ENCODE results near the gene PARD3B. TPM values are rescaled to one million over a fixed set of nuclear protein-coding genes. Genes with fewer than 3 reads are reported as not detected.
"Not testable (repeated sequence)": the region's sequence is repeated elsewhere in the genome, so short reads cannot be mapped to it uniquely, and the experiment has no call there.

Gene PARD3B
- total RNA-seq, 1 experiment from 2014 or later, result 3.9 TPM

GRCh38 chr2:205456682-205457081, 911.4 kb downstream of the PARD3B start:
- DNase-seq (ENCODE audit: low spot score), result no peak

- no peak for DNase-seq (ENCODE audit: low spot score)
Observed at GRCh38 chr2:205460217-205460616, 914.9 kb downstream of the PARD3B start.

GRCh38 chr2:205461169-205461568, 915.9 kb downstream of the PARD3B start:
- DNase-seq (ENCODE audit: low spot score), result no peak

DNA sequence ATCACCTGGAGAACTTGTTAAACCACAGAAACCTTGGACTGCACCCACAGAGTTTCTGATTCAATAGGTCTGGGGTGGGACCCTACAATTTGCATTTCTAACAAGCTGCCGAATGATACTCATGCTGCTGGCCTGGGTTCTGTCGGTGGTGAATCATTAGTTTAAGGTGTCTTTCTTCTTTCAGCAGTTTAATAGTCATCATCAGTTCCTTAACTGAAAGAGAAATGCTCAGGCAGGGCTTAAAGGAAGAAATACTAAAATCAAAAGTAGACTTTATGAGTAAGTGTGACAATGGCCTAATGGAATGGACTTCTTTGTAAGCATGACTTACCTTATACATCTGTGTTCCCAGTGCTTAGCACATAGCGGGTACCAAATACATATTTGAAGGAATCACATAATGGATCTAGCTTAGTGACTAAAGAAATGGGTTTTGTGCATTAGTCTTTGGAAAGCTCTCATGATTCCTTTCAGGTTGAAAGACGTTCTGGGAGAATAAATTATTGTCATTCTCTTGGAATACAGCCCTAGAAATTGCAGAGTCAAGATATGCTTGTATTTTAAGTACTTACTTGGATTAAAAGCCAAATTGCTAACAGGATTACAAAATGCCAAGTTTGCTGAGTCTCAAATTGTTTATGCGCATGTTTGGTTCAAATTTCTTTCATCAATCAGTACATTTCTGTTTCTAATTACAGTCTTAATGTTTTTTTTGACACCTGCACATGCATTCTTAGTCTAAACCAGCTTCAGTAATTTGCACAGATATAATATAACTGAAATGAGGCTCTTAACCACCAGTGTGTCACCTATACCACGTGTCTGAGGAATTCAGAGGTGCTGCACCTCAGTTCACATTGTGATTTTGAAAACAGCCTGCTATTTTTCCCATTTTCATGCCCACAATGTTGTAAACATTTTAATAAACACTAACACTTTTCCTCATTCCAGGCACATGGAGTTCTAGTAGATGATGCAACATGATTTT, 916.7 kb downstream of the PARD3B start:
- no peak for DNase-seq (ENCODE audit: low spot score)

DNA sequence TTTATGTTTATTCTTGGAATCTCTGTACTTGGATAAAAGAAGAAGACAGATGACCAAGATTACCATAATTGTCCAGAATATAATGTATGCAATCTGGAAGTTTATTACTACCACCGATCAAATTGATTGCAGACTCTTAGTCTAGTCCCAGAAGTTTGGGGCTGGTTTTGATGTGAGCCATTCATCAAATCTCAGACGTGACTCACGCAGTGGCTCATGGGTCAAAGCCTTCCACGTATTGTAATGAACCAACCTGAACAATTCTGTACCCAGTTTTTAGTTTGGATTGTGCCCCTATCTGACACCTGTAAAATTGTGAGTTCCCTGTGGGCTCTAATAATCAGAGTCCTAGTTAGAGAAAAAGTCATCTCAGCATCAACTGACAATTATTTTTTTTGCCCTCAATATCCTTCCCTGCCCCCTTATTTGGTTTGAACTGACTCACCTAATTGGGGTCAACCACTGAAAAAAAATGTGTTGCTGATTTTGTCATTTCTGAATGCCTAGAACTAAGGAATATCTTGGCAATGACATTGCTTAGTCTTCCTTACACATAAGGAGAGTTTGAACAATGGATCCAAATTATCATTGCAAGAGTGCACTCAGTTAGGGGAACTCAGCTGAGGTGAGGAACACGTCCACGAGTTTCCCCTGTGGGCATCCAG, 917.5 kb downstream of the PARD3B start:
- no peak for DNase-seq (ENCODE audit: low spot score)

GRCh38 chr2:205463466-205464025, 918.3 kb downstream of the PARD3B start:
- DNase-seq (ENCODE audit: low spot score), result no peak

- no peak for DNase-seq (ENCODE audit: low spot score)
Observed at GRCh38 chr2:205464681-205465080, 919.4 kb downstream of the PARD3B start.

DNA sequence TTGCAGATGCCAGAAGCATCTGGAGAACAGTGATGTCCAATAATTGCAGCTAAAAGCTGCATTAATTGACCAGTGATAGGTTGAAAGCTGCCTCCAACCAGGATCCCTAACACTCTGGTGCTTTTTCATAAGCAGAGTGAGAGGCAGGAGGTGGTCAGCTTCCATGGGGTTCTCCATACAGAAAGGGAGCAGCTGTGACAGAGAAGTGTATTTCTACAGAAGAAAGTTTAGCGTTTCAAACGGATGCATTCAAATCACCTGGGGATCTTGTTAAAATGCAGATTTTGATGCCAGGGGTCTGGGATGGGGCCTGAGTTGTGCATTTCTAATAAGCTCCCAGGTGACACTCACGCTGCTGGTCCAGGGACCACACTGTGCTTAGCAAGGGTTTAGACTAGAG, 920.5 kb downstream of the PARD3B start:
- no peak for DNase-seq (ENCODE audit: low spot score)

DNA sequence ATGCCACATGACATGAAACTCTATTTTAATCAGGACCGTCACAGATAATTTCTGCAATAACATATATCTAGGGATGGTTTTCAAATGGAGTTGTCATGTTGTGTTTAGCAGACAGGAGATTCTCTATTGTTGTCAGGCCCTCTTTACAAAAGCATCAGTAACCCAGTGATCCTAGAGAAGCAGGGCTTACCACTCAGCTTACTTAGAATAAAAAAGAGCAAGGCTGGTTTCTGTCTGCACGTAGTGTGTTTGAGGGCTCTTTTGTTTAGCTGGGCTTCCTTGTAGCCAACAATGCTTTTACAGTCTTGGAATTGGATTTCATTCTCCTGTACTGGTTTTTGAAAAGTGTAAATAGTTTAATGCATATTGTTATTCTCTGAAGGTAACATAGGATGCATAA, 926.5 kb downstream of the PARD3B start:
- no peak for DNase-seq (ENCODE audit: low spot score)

- no peak for DNase-seq (ENCODE audit: low spot score)
Observed at GRCh38 chr2:205473791-205474190, 928.5 kb downstream of the PARD3B start.

DNA sequence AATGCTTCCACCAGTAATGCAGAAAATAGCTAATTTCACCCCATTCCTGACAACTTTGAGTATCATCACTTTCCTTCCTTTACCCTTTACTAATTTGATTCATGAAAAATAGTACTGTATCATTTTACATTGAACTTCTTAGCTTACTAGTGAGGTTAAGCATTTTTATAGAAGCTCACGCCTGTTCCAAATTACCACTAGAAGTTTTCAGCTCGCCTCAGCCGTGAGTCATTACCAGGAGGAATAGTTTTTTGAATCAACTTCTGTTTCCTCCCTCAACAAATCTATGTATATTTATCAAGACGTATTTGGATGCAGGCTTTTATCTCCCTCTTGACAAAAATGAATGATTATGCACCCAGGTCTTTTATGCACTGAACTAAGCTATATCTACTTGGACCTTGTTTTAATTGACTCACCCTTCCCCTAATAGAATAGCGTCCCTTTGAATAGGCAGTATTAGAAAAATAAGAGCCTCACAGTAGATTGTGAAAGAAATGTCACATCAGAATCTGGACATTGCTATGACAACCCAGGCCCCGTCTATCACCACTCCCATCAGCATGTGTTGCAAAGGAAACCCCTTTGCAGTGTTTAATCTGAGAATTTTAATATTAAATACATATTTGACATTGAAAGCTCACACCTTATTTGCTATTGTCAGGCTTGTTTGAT, 929.6 kb downstream of the PARD3B start:
- DNase-seq (ENCODE audit: low spot score), result no peak

DNA sequence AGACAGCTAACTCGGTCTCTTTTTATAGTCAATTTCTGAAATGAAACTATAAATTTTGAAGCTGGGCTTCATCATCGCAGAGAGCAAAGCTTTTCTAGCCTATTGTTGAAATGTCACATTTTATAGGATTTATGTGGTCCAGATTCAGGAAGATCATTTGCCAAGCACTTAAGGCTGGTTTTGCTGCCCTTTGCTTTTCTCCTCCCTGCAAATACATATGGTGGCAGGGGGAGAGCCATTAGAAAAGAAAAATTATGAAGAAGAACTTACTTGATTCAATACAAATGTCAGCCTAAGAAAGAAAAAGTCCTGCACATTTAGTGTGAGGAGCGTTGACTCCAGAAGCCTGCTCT, 930.1 kb downstream of the PARD3B start:
- DNase-seq (ENCODE audit: low spot score), result no peak

DNA sequence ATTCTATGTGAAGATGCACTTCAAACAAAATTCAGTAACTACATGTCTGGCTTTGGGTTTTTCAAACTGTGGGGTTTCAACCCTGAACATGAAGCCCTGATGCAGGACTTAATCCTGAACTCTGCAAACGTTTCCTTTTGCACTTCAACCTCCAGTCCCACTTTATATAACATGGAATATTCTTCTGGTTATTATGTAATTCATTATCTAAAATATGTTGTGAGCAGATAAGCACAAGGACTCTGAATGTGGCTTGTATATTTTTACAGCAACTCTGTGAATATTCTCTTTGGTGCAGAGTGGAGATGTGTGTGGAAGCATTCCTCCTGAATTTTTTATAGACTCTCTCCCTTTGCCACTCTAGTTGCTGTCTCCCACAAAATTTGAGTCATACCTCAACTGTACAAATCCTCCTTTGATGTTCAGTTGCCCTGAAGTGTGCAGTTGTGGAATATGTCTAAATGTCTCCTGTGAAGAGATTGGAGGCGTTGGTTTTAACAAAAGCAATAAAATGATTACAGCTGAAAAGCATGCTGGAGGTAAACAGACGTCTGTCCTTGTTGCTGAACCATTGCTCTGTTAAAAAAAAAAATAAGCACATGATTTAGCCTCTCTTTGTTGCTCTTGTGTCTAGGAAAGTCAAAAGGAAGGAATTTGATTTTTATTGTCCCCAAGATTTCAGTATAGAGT, 931.9 kb downstream of the PARD3B start:
- DNase-seq (ENCODE audit: low spot score), result no peak

DNA sequence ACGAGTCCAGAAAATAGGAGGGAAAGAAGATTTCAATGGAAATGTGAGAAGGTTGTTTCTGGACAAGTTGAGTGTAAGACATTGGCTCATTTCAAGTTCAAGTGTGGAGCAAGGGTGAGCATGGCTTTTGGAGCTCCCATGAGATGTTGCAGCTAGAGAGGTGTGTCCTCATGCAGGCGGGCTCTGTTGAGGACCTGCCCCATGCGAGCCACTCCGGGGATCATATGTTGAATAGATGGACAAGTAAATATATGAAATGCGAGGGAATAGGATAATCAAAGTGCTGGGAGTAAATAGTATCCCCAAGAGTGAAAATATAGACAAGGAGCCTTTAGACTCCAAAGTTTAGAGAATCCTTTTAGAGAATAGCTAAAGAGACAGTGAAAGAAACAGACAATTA, 936.6 kb downstream of the PARD3B start:
- DNase-seq (ENCODE audit: low spot score), result no peak

- no peak for DNase-seq (ENCODE audit: low spot score)
Observed at GRCh38 chr2:205482399-205483081, 937.3 kb downstream of the PARD3B start.

DNA sequence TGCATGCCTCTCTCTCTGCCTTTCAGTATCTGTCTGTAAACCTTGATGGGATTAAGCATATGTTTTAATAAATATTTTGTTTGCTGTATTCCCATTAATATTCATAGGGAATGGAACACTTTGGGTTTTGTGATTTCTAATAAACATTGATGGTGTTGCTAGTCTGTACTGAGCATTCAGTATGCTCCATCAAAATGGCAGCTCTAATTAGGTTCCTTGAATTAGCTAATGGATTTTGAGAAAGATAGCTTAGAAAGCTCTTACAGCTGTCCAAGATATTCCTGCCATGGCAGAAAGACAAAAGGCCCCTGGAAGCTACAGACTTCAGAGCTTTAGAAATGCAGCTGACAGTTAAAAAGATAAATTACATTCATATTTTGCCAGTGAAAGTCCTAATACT, 937.8 kb downstream of the PARD3B start:
- DNase-seq (ENCODE audit: low spot score), result no peak

DNA sequence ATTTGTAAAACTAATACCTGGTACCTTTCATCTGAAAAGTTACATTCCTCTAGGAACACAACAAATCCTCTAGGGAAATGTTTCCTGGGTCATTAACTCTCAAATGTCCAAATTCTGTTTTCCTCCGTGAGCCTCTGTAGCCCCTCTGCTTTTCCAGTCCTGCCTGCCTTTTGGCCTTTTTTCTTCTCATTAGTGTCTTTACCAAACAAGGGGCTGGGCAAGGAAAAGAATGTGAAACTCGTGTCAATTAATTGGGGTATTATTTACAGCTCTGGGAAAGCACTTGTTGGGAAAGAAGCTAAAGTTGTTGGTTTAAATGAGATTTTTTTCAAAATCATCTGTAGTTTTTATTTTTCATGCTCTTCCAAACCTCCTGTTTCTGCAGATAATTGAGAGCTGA, 938.9 kb downstream of the PARD3B start:
- DNase-seq (ENCODE audit: low spot score), result no peak

DNA sequence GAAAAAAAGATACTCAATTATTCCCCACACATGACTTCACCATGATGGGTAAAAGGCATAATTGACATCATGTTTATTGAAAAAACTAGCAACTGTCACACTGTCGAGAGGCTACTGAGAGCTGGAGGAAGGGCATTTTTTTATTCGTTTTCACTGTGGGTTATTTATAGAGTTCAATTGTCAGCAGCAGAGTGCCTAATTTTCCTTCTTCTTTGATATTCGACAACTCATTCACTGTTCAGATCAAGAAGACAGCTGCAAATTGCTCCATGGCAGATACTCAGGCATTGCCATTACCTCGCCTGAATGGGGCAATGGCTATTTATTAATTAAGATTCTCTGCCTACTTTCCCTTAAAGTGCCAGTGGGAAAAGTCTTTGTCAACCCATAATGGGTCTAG, 939.5 kb downstream of the PARD3B start:
- no peak for DNase-seq (ENCODE audit: low spot score)

DNA sequence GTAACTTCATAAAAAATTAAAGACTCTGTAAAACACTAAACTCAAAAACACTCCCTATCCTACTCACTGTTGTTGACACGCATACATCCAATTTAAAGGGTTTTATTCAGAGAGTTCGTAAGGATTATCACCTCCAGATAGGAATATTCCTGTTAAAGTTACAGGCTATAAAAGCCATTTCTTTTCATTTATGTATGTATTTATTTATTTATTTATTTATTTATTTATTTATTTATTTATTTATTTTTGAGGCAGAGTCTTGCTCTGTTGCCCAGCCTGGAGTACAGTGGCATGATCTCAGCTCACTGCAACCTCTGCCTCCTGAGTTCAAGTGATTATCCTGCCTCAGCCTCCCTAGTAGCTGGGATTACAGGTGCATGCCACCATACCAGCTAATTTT, 948.3 kb downstream of the PARD3B start:
- not testable (repeated sequence) for DNase-seq (ENCODE audit: low spot score)

GRCh38 chr2:205494537-205495235, 949.4 kb downstream of the PARD3B start:
- DNase-seq (ENCODE audit: low spot score), result no peak
